ENCODE data around the gene ZNF385C. TPM values are rescaled to one million over a fixed set of nuclear protein-coding genes. Genes with fewer than 3 reads are reported as not detected.

The ZNF385C gene
- total RNA-seq, 4 donors from 2014 or later: 0.26 to 0.78 TPM; not detected in 2

GRCh38 chr17:42079541-42079940, 18.7 kb downstream of the ZNF385C start:
- TF ChIP-seq, protein P1, sequence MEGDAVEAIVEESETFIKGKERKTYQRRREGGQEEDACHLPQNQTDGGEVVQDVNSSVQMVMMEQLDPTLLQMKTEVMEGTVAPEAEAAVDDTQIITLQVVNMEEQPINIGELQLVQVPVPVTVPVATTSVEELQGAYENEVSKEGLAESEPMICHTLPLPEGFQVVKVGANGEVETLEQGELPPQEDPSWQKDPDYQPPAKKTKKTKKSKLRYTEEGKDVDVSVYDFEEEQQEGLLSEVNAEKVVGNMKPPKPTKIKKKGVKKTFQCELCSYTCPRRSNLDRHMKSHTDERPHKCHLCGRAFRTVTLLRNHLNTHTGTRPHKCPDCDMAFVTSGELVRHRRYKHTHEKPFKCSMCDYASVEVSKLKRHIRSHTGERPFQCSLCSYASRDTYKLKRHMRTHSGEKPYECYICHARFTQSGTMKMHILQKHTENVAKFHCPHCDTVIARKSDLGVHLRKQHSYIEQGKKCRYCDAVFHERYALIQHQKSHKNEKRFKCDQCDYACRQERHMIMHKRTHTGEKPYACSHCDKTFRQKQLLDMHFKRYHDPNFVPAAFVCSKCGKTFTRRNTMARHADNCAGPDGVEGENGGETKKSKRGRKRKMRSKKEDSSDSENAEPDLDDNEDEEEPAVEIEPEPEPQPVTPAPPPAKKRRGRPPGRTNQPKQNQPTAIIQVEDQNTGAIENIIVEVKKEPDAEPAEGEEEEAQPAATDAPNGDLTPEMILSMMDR (IDR thresholded peaks at IDR 0.05 in 4 of 5, conservative IDR thresholded peaks at IDR 0.05 in 1 of 5): no peak
- no peak for TF ChIP-seq POLR2A (IDR thresholded peaks at IDR 0.05)
- H3K36me3 ChIP-seq: no peaks in the 10 kb centered on the region

DNA sequence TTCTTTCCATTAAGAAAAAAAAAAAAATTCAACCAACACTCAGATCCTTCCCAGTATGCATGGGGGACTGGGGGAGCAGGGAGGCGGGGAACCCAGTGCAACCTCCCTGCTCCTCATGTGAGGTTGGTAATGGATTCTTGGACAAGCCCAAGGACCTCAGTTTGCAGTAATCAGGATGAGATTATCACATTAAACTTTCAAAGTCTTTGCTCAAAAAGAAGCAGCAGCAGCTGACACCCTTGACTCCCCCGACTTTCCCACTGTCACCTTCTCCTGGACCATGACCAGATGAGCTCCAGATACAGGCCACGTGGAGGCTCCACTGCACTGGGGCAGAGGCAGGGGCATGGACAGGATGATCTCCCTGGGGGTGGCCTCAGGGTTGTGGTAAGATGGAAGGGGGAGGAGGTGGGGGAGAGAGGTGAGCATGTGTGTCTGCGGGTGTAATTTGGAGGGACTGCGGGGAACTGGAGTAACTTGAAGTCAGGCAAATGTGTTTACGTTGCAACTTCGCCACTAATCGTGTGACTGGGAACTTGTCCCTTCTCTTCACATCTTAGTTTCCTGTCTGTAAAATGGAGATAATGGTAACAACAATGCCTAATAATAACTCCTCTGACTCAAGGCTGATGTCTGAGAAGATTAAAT, 19.8 kb downstream of the ZNF385C start:
- Histone ChIP-seq H3K4me1 (peaks cover 17 to 18% of the 10 kb centered on the region in 2 donors), H3K27me3 (no peaks in the 10 kb centered on the region), H3K27ac (peak overlapping the region in 2 of 4 donors; percentile 59 to 84), H3K4me3 (no peak overlapping the region), H3K9me3 (no peaks in the 10 kb centered on the region), H3K36me3 (no peaks in the 10 kb centered on the region)
- in situ Hi-C loops (cut with MboI; ENCODE audit: low sequenced_read_pairs in 4 of 4) (no loop called here), intact Hi-C loops (cut with DNase I; ENCODE audit: low total_unique reads) (no loop called here)
- ATAC-seq (no peak), DNase-seq (no peak)
- TF ChIP-seq, protein P1 (IDR thresholded peaks at IDR 0.05 in 4 of 5, conservative IDR thresholded peaks at IDR 0.05 in 1 of 5): no peak
- no peak for TF ChIP-seq POLR2A (IDR thresholded peaks at IDR 0.05)

More at GRCh38 chr17:42079541-42079940, 18.7 kb downstream of the ZNF385C start:
- in situ Hi-C loops (cut with MboI; ENCODE audit: low sequenced_read_pairs in 4 of 4): no loop called here
- ATAC-seq (no peak), DNase-seq (no peak)
- intact Hi-C loops (cut with DNase I; ENCODE audit: low total_unique reads): no loop called here
- H3K4me1 ChIP-seq: peaks cover 17 to 18% of the 10 kb centered on the region in 2 donors
- H3K27me3 ChIP-seq: no peaks in the 10 kb centered on the region
- H3K9me3 ChIP-seq: no peaks in the 10 kb centered on the region
- H3K27ac ChIP-seq: no peak overlapping the region
- H3K4me3 ChIP-seq: no peak overlapping the region

DNA sequence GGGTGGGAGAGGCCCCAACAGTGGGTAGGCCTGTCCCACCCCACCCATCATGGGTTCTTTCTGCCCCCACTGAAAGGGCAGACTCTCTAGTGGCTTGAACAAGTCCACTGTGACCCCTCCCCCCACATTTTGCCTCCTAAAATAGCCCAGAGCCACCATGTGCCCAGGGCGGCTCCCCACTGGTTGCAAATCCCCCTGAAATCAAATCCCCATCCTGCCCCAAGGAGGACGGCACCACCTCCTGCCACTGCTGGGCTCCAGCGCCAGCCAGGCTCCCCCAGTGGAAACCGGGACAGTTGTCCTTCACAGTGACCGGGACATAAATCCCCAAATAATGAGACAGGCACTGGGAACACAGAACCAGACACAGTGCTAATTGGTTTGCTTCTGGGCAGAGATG, 20.5 kb downstream of the ZNF385C start:
- no peak for TF ChIP-seq POLR2A (IDR thresholded peaks at IDR 0.05)
- TF ChIP-seq, protein P1 (IDR thresholded peaks at IDR 0.05 in 4 of 5, conservative IDR thresholded peaks at IDR 0.05 in 1 of 5): no peak
- Histone ChIP-seq H3K4me1 (peaks cover 17 to 18% of the 10 kb centered on the region in 2 donors), H3K4me3 (no peak overlapping the region), H3K27me3 (no peaks in the 10 kb centered on the region), H3K27ac (peak overlapping the region; percentile 59 to 84 (median 66)), H3K36me3 (no peaks in the 10 kb centered on the region), H3K9me3 (no peaks in the 10 kb centered on the region)
- peak in 1 of 2 donors; percentile 37 for DNase-seq
- in situ Hi-C loops (cut with MboI; ENCODE audit: low sequenced_read_pairs in 4 of 4) (no loop called here), intact Hi-C loops (cut with DNase I; ENCODE audit: low total_unique reads) (no loop called here)
- ATAC-seq: peak in 1 of 2 donors; percentile 40

DNA sequence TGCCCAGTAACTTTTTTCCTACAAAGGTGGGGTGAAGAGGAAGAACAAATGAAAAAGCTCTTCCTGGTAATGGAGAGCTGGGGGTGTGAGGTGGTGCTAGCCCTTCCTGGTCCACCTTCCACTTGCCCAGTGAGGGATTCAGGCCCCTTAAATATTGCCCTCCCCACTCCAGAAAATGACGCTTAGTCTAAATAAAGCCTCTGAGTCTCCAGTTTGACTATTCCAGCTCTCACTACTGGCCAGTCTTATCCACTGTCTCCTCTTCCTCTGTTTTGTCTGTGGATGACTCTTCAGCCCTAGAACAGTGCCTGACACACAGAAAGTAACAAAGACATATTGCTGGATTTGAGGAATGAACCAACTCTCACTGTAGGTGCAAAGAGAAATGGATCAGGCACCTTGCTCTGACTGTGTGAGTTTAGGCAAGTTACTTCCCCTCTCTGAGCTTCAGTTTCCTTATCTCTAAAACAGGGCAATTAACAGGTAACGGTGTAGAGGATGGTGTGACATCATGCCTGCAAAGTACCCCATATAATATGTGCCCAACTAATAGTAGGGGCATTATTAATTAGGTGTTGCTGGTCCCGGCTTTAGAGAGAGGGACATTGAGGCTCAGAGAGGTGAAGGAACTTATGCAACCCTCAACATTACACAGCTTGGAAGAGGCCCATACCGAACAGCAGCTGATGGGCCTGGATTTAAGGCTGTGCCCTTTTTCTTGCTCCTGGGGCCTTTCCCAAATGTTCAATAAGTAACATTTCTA, 21.3 kb downstream of the ZNF385C start:
- DNase-seq (no peak), ATAC-seq (peak; percentile 69 to 86)
- H3K4me3 ChIP-seq: no peak overlapping the region
- H3K4me1 ChIP-seq: peaks cover 20 to 23% of the 10 kb centered on the region in 2 donors
- no peaks in the 10 kb centered on the region for H3K27me3 ChIP-seq
- H3K27ac ChIP-seq: peak overlapping the region; percentile 59 to 84 (median 66)
- no peaks in the 10 kb centered on the region for H3K9me3 ChIP-seq
- in situ Hi-C loops (cut with MboI; ENCODE audit: low sequenced_read_pairs in 4 of 4): no loop called here
- no peak for TF ChIP-seq POLR2A (IDR thresholded peaks at IDR 0.05)
- TF ChIP-seq, protein P1 (IDR thresholded peaks at IDR 0.05 in 4 of 5, conservative IDR thresholded peaks at IDR 0.05 in 1 of 5): no peak
- intact Hi-C loops (cut with DNase I; ENCODE audit: low total_unique reads): no loop called here
- no peaks in the 10 kb centered on the region for H3K36me3 ChIP-seq

All from gastrocnemius medialis (tissue), 4 donors.